Thyroid gland (tissue), 4 donors: ENCODE results near the gene PHACTR1. TPM values are rescaled to one million over a fixed set of nuclear protein-coding genes. Genes with fewer than 3 reads are reported as not detected.

Source experiments
- DNase-seq, 2 donors: peaks; one replicate each; pipeline ENCODE4 v3.0.0-alpha.2; 2019
- H3K27ac ChIP-seq, 3 donors: fragments of 200-600 bp; sonication (generic); 1 replicate in 2 of 3; 2 replicates in 1 of 3; pipeline ENCODE4 v1.5.1; 2016 to 2019; ENCODE audit warnings: mild to moderate bottlenecking in 1 of 3, moderate library complexity in 1 of 3
- H3K27me3 ChIP-seq: fragments of 200-600 bp; sonication (generic); one replicate; pipeline ENCODE4 v1.5.1; 2019
- H3K36me3 ChIP-seq, 2 donors: fragments of 200-600 bp; sonication (generic); one replicate each; pipeline ENCODE4 v1.5.1; 2016 to 2019
- H3K4me1 ChIP-seq, 2 donors: fragments of 200-600 bp; sonication (generic); one replicate each; pipeline ENCODE4 v1.5.1; 2017 to 2019
- H3K4me3 ChIP-seq, 3 donors: fragments of 200-600 bp; sonication (generic); replicated peaks in 1 of 3; 1 replicate in 2 of 3; 2 replicates in 1 of 3; pipeline ENCODE4 v1.5.1; 2016; ENCODE audit warnings: mild to moderate bottlenecking in 1 of 3
- H3K9me3 ChIP-seq: fragments of 200-600 bp; sonication (generic); one replicate; pipeline ENCODE4 v1.5.1; 2017
- POLR2A ChIP-seq, 2 donors: fragments of 450-650 bp; IDR thresholded peaks; one replicate each; pipeline ENCODE4 v1.6.1; 2017; ENCODE audit warnings: antibody characterized with exemption in 2 of 2, mild to moderate bottlenecking in 2 of 2, moderate library complexity in 1 of 2
- WGBS, 2 donors: methylation state at CpG; one replicate each; pipeline ENCODE4 v1.1.5; 2017; 5-methylcytosine and 5-hydroxymethylcytosine counted together
- intact Hi-C: fragments of 100-400 bp; cut with DNase I; formaldehyde crosslinking; loops from one replicate; pipeline ENCODE4 v1.15.1; 2023
- total RNA-seq, 4 donors: library from RNA; depleted of rRNA; stranded (reverse); fragments of >200 nt; gene quantifications; one replicate each; pipeline ENCODE4 v1.2.3, GENCODE V29; 2016
- TF ChIP-seq, protein P1 (sequence below), 6 experiments: fragments of 200-600 bp in 3 of 6; fragments of 450-650 bp in 3 of 6; sonication (generic) in 3 of 6; IDR thresholded peaks; one replicate each; pipeline ENCODE4 v1.5.1; 2016 to 2019; ENCODE audit warnings: antibody characterized with exemption in 6 of 6, mild to moderate bottlenecking in 2 of 6, inconsistent platforms in 1 of 6, moderate library complexity in 1 of 6

Gene PHACTR1
- total RNA-seq, 4 donors from 2014 or later: 2.9 to 8.6 (median 4.4) TPM

GRCh38 chr6:12886961-12887775, 170.6 kb downstream of the PHACTR1 start:
- no peak for TF ChIP-seq POLR2A (IDR thresholded peaks at IDR 0.05)
- TF ChIP-seq, protein P1, sequence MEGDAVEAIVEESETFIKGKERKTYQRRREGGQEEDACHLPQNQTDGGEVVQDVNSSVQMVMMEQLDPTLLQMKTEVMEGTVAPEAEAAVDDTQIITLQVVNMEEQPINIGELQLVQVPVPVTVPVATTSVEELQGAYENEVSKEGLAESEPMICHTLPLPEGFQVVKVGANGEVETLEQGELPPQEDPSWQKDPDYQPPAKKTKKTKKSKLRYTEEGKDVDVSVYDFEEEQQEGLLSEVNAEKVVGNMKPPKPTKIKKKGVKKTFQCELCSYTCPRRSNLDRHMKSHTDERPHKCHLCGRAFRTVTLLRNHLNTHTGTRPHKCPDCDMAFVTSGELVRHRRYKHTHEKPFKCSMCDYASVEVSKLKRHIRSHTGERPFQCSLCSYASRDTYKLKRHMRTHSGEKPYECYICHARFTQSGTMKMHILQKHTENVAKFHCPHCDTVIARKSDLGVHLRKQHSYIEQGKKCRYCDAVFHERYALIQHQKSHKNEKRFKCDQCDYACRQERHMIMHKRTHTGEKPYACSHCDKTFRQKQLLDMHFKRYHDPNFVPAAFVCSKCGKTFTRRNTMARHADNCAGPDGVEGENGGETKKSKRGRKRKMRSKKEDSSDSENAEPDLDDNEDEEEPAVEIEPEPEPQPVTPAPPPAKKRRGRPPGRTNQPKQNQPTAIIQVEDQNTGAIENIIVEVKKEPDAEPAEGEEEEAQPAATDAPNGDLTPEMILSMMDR (IDR thresholded peaks at IDR 0.05): no peak
- WGBS, 2 donors: 55 to 57% methylated on average over 8 of the region's 8 CpGs
- H3K36me3 ChIP-seq: no peaks in the 10 kb centered on the region
- intact Hi-C loops: no loop called here
- H3K4me3 ChIP-seq: no peak overlapping the region
- H3K27me3 ChIP-seq: no peaks in the 10 kb centered on the region
- peak; percentile 8 to 9 for DNase-seq
- H3K4me1 ChIP-seq: no peaks in the 10 kb centered on the region
- no peaks in the 10 kb centered on the region for H3K9me3 ChIP-seq
- H3K27ac ChIP-seq: no peak overlapping the region

DNA sequence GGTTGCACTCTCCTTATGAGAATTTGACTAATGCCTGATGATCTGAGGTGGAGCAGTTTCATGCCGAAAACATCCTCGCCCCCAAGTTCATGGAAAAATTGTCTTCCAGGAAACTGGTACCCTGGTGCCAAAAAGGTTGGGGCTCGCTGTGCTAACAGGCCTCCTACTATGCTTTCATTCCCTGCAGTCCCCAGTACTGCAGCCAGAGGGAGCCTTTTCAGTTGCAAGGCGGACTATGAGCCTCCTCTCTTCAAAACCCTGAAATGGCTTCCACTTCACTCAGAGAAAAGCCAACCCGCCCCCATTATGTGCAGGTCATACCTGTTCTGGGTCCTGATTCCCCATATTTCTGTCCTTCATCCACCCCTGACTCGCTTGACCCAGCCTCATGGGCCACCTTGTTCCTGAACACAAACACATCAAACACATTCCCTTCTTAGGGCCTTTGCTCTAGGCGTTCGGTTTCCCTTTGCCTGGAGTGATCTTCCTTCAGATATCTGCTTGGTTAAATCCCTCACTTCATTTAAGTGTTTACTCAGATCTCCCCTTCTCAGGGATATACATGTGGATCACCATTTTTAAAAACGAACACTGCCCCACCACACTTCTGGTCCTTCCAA, 173.7 kb downstream of the PHACTR1 start:
- H3K27ac ChIP-seq: no peak overlapping the region
- no peak overlapping the region for H3K4me3 ChIP-seq
- 88 to 91% methylated on average over 9 of the region's 9 CpGs for WGBS, 2 donors
- H3K9me3 ChIP-seq: no peaks in the 10 kb centered on the region
- H3K27me3 ChIP-seq: peaks cover 3% of the 10 kb centered on the region
- no peaks in the 10 kb centered on the region for H3K36me3 ChIP-seq
- DNase-seq: no peak
- intact Hi-C loops: no loop called here
- no peaks in the 10 kb centered on the region for H3K4me1 ChIP-seq
- TF ChIP-seq POLR2A (IDR thresholded peaks at IDR 0.05): no peak
- TF ChIP-seq, protein P1 (IDR thresholded peaks at IDR 0.05): peak in 1 of 6 experiments; percentile 34

DNA sequence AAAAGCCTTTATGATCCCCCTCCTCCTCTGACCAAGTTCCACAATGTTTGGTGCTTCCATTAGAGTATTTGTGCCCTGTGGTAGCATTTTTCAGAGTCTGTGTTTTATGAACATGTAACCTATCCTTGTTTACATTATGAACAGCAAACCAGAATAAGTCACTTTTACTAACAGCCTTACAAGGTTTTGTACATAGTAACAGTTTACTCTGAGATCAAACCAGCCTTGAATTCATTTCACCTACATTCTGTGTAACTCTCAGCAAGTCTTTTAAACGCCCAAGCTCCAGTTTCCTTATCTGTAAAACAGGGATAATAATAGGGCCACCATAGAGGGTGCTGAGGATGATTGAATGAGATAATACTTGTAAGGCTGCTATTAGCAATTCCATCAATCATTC, 175.0 kb downstream of the PHACTR1 start:
- DNase-seq: no peak
- TF ChIP-seq, protein P1 (IDR thresholded peaks at IDR 0.05): no peak
- no peak for TF ChIP-seq POLR2A (IDR thresholded peaks at IDR 0.05)
- H3K4me3 ChIP-seq: no peak overlapping the region
- intact Hi-C loops: no loop called here
- H3K27me3 ChIP-seq: peaks cover 3% of the 10 kb centered on the region
- H3K9me3 ChIP-seq: no peaks in the 10 kb centered on the region
- no peaks in the 10 kb centered on the region for H3K4me1 ChIP-seq
- no peak overlapping the region for H3K27ac ChIP-seq
- no peaks in the 10 kb centered on the region for H3K36me3 ChIP-seq
- 56 to 76% methylated on average over 1 of the region's 1 CpG for WGBS, 2 donors

- H3K27ac ChIP-seq: no peak overlapping the region
- no peak overlapping the region for H3K4me3 ChIP-seq
- no peaks in the 10 kb centered on the region for H3K9me3 ChIP-seq
- H3K27me3 ChIP-seq: peaks cover 3% of the 10 kb centered on the region
- H3K4me1 ChIP-seq: no peaks in the 10 kb centered on the region
- intact Hi-C loops: no loop called here
- TF ChIP-seq POLR2A (IDR thresholded peaks at IDR 0.05): no peak
- TF ChIP-seq, protein P1 (IDR thresholded peaks at IDR 0.05): no peak
- H3K36me3 ChIP-seq: no peaks in the 10 kb centered on the region
- no peak for DNase-seq
- 56 to 78% methylated on average over 4 of the region's 4 CpGs for WGBS, 2 donors
Observed at GRCh38 chr6:12892151-12892550, 175.6 kb downstream of the PHACTR1 start.

DNA sequence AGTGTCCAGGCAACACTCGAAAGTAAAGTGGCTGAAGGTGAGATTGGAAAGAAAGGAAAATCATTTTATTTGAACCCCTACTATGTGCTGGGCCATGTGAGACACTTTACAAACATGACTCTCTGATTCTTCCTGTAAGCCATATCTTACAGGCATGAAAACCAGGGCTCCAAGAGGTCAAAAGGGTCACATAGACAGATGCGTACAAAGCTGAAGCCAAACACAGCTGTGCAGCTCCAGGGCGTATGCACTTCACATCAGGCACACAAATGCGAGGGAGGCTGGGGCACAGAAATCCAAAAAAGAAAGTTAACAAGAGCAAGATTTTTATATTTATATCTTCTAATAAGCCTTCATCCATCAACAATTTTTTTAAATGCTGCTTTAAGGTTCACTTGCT, 176.5 kb downstream of the PHACTR1 start:
- no peak overlapping the region for H3K27ac ChIP-seq
- no peak overlapping the region for H3K4me3 ChIP-seq
- WGBS, 2 donors: 91% methylated on average over 4 of the region's 4 CpGs
- H3K36me3 ChIP-seq: no peaks in the 10 kb centered on the region
- no peak for TF ChIP-seq POLR2A (IDR thresholded peaks at IDR 0.05)
- TF ChIP-seq, protein P1 (IDR thresholded peaks at IDR 0.05): no peak
- intact Hi-C loops: no loop called here
- no peak for DNase-seq
- H3K4me1 ChIP-seq: no peaks in the 10 kb centered on the region
- peaks cover 3% of the 10 kb centered on the region for H3K27me3 ChIP-seq
- H3K9me3 ChIP-seq: no peaks in the 10 kb centered on the region
